Activated naive CD8-positive, alpha-beta T cell treated with anti-CD3 and anti-CD28 coated beads for 36 hours (primary cell): ENCODE data around the gene CMTM5. TPM values are rescaled to one million over a fixed set of nuclear protein-coding genes. Genes with fewer than 3 reads are reported as not detected.
"Not testable (repeated sequence)": the region's sequence is repeated elsewhere in the genome, so short reads cannot be mapped to it uniquely, and the experiment has no call there.

ENCODE experiments used
- DNase-seq: peaks from one replicate; pipeline ENCODE4 v3.0.0; 2021
- H3K27ac Mint-ChIP-seq: one replicate; pipeline ENCODE4 v1.8.0; 2022; ENCODE audit warnings: mild to moderate bottlenecking, moderate library complexity, mixed read lengths
- H3K27me3 Mint-ChIP-seq: one replicate; pipeline ENCODE4 v1.8.0; 2022; ENCODE audit warnings: mild to moderate bottlenecking, mixed read lengths
- H3K36me3 Mint-ChIP-seq: one replicate; pipeline ENCODE4 v1.8.0; 2021; ENCODE audit warnings: mild to moderate bottlenecking, mixed read lengths
- H3K4me1 Mint-ChIP-seq: one replicate; pipeline ENCODE4 v1.8.0; 2021; ENCODE audit warnings: mixed read lengths
- H3K4me3 Mint-ChIP-seq: one replicate; pipeline ENCODE4 v1.8.0; 2022; ENCODE audit warnings: mild to moderate bottlenecking, moderate library complexity, mixed read lengths
- H3K9me3 Mint-ChIP-seq: one replicate; pipeline ENCODE4 v1.8.0; 2022; ENCODE audit warnings: mixed read lengths
- total RNA-seq, 2 experiments: library from RNA; stranded (reverse); gene quantifications; one replicate each; pipeline ENCODE4 v1.2.3, GENCODE V29; 2021

Gene CMTM5
- total RNA-seq, 2 experiments from 2014 or later, result not detected

GRCh38 chr14:23406725-23407355, 30.0 kb downstream of the CMTM5 start:
- no peaks in the 10 kb centered on the region for H3K4me1 Mint-ChIP-seq
- DNase-seq, result no peak
- H3K27ac Mint-ChIP-seq, result no peak overlapping the region
- no peak overlapping the region for H3K4me3 Mint-ChIP-seq
- H3K27me3 Mint-ChIP-seq, result no peaks in the 10 kb centered on the region
- H3K36me3 Mint-ChIP-seq, result no peaks in the 10 kb centered on the region
- no peaks in the 10 kb centered on the region for H3K9me3 Mint-ChIP-seq

- Mint-ChIP-seq H3K9me3 (no peaks in the 10 kb centered on the region), H3K27me3 (peaks cover under 1% of the 10 kb centered on the region), H3K4me1 (no peaks in the 10 kb centered on the region), H3K4me3 (no peak within 1 kb of the TSS), H3K36me3 (no peaks in the 10 kb centered on the region), H3K27ac (no peak within 1 kb of the TSS)
- no peak for DNase-seq
Measured at GRCh38 chr14:23407516-23408306, 30.9 kb downstream of the CMTM5 start, which contains the start of gene MYH6. TSS of gene MYH6 (minus strand) at chr14:23408273. CDS start at chr14:23407223, 1,050 bp downstream.

GRCh38 chr14:23408307-23408630, 31.4 kb downstream of the CMTM5 start:
- Mint-ChIP-seq H3K9me3 (no peaks in the 10 kb centered on the region), H3K36me3 (no peaks in the 10 kb centered on the region), H3K27me3 (peaks cover 4% of the 10 kb centered on the region), H3K4me1 (no peaks in the 10 kb centered on the region), H3K4me3 (no peak overlapping the region), H3K27ac (no peak overlapping the region)
- no peak for DNase-seq

GRCh38 chr14:23409475-23409874, 32.6 kb downstream of the CMTM5 start:
- H3K4me1 Mint-ChIP-seq, result no peaks in the 10 kb centered on the region
- no peak overlapping the region for H3K4me3 Mint-ChIP-seq
- DNase-seq, result no peak
- H3K9me3 Mint-ChIP-seq, result no peaks in the 10 kb centered on the region
- no peaks in the 10 kb centered on the region for H3K36me3 Mint-ChIP-seq
- H3K27me3 Mint-ChIP-seq, result peaks cover 4% of the 10 kb centered on the region
- H3K27ac Mint-ChIP-seq, result no peak overlapping the region

GRCh38 chr14:23409966-23410635, 33.3 kb downstream of the CMTM5 start:
- H3K4me3 Mint-ChIP-seq, result no peak overlapping the region

GRCh38 chr14:23411563-23412525, 35.0 kb downstream of the CMTM5 start:
- Mint-ChIP-seq H3K27me3 (peaks cover 4% of the 10 kb centered on the region), H3K36me3 (no peaks in the 10 kb centered on the region), H3K4me3 (no peak overlapping the region), H3K27ac (no peak overlapping the region), H3K4me1 (no peaks in the 10 kb centered on the region), H3K9me3 (no peaks in the 10 kb centered on the region)
- no peak for DNase-seq

More at GRCh38 chr14:23409966-23410635, 33.3 kb downstream of the CMTM5 start:
- peaks cover 4% of the 10 kb centered on the region for H3K27me3 Mint-ChIP-seq
- no peaks in the 10 kb centered on the region for H3K9me3 Mint-ChIP-seq
- no peak overlapping the region for H3K27ac Mint-ChIP-seq
- no peak for DNase-seq
- H3K4me1 Mint-ChIP-seq, result no peaks in the 10 kb centered on the region
- no peaks in the 10 kb centered on the region for H3K36me3 Mint-ChIP-seq

GRCh38 chr14:23413681-23414080, 36.8 kb downstream of the CMTM5 start:
- Mint-ChIP-seq H3K36me3 (no peaks in the 10 kb centered on the region), H3K4me3 (no peak overlapping the region), H3K9me3 (no peaks in the 10 kb centered on the region), H3K4me1 (no peaks in the 10 kb centered on the region), H3K27ac (no peak overlapping the region), H3K27me3 (peaks cover 8% of the 10 kb centered on the region)
- no peak for DNase-seq

- no peaks in the 10 kb centered on the region for H3K4me1 Mint-ChIP-seq
- DNase-seq, result no peak
- H3K4me3 Mint-ChIP-seq, result no peak overlapping the region
- H3K9me3 Mint-ChIP-seq, result no peaks in the 10 kb centered on the region
- no peaks in the 10 kb centered on the region for H3K36me3 Mint-ChIP-seq
- H3K27ac Mint-ChIP-seq, result no peak overlapping the region
- H3K27me3 Mint-ChIP-seq, result peaks cover 8% of the 10 kb centered on the region
Measured at GRCh38 chr14:23414254-23414653, 37.4 kb downstream of the CMTM5 start.

- H3K27me3 Mint-ChIP-seq, result peaks cover 8% of the 10 kb centered on the region
- no peak overlapping the region for H3K4me3 Mint-ChIP-seq
- no peaks in the 10 kb centered on the region for H3K4me1 Mint-ChIP-seq
- no peaks in the 10 kb centered on the region for H3K9me3 Mint-ChIP-seq
- H3K36me3 Mint-ChIP-seq, result no peaks in the 10 kb centered on the region
- H3K27ac Mint-ChIP-seq, result no peak overlapping the region
- no peak for DNase-seq
Measured at GRCh38 chr14:23414906-23415820, 38.3 kb downstream of the CMTM5 start.

GRCh38 chr14:23415821-23416778, 39.3 kb downstream of the CMTM5 start:
- Mint-ChIP-seq H3K4me3 (no peak overlapping the region), H3K27ac (no peak overlapping the region), H3K9me3 (no peaks in the 10 kb centered on the region), H3K36me3 (no peaks in the 10 kb centered on the region), H3K27me3 (peaks cover 8% of the 10 kb centered on the region), H3K4me1 (peaks cover 3% of the 10 kb centered on the region)
- no peak for DNase-seq

- peaks cover 8% of the 10 kb centered on the region for H3K27me3 Mint-ChIP-seq
- no peak overlapping the region for H3K4me3 Mint-ChIP-seq
- H3K9me3 Mint-ChIP-seq, result no peaks in the 10 kb centered on the region
- H3K36me3 Mint-ChIP-seq, result no peaks in the 10 kb centered on the region
- H3K4me1 Mint-ChIP-seq, result peaks cover 9% of the 10 kb centered on the region
- no peak overlapping the region for H3K27ac Mint-ChIP-seq
- DNase-seq, result no peak
Measured at GRCh38 chr14:23416801-23417200, 40.0 kb downstream of the CMTM5 start.

- DNase-seq, H3K27ac Mint-ChIP-seq, H3K4me3 Mint-ChIP-seq, H3K27me3 Mint-ChIP-seq, H3K36me3 Mint-ChIP-seq, H3K9me3 Mint-ChIP-seq: not testable (repeated sequence)
- peaks cover 11% of the 10 kb centered on the region for H3K4me1 Mint-ChIP-seq
Measured at GRCh38 chr14:23417269-23417668, 40.4 kb downstream of the CMTM5 start.

GRCh38 chr14:23418021-23418420, 41.2 kb downstream of the CMTM5 start:
- Mint-ChIP-seq H3K4me1 (peaks cover 11% of the 10 kb centered on the region), H3K27ac (no peak overlapping the region)

More at GRCh38 chr14:23418021-23418420, 41.2 kb downstream of the CMTM5 start:
- DNase-seq, result no peak
- Mint-ChIP-seq H3K9me3 (no peaks in the 10 kb centered on the region), H3K36me3 (no peaks in the 10 kb centered on the region), H3K4me3 (no peak overlapping the region), H3K27me3 (peaks cover 4% of the 10 kb centered on the region)
